Activated naive CD4-positive, alpha-beta T cell (primary cell): ENCODE measurements around the gene MALL.
"Not testable (repeated sequence)": the region's sequence is repeated elsewhere in the genome, so short reads cannot be mapped to it uniquely, and the experiment has no call there.

ENCODE experiments used
- DNase-seq, 4 experiments: peaks; one replicate each; lab custom pipeline; 2025; lab: John Stamatoyannopoulos, UW

Gene MALL

GRCh38 chr2:110050222-110050621 is 65.4 kb downstream of the MALL start:
- DNase-seq: not testable (repeated sequence)

GRCh38 chr2:110049769-110050168 is 65.9 kb downstream of the MALL start:
- not testable (repeated sequence) for DNase-seq

GRCh38 chr2:110048255-110049197 is 67.1 kb downstream of the MALL start:
- DNase-seq: not testable (repeated sequence)

GRCh38 chr2:110047225-110047624 is 68.4 kb downstream of the MALL start:
- DNase-seq: not testable (repeated sequence)

- DNase-seq: not testable (repeated sequence)
Observed at GRCh38 chr2:110041941-110042660, 73.5 kb downstream of the MALL start.

- not testable (repeated sequence) for DNase-seq
Observed at GRCh38 chr2:110037336-110037735, 78.3 kb downstream of the MALL start.

- not testable (repeated sequence) for DNase-seq
Observed at GRCh38 chr2:110035384-110035783, 80.2 kb downstream of the MALL start.

- not testable (repeated sequence) for DNase-seq
Observed at GRCh38 chr2:110034935-110035334, 80.7 kb downstream of the MALL start.
